HG02610 (cell line): ENCODE results near the gene FAM118A.
"Not testable (repeated sequence)": the region's sequence is repeated elsewhere in the genome, so short reads cannot be mapped to it uniquely, and the experiment has no call there.

Experiments used
- ATAC-seq: cut with Tn5 transposase; IDR thresholded peaks from one replicate; pipeline ENCODE4 v1.9.1; 2021; ENCODE audit warnings: mild to moderate bottlenecking, moderate library complexity; ENCODE audit not compliant: unreplicated experiment

FAM118A gene

DNA sequence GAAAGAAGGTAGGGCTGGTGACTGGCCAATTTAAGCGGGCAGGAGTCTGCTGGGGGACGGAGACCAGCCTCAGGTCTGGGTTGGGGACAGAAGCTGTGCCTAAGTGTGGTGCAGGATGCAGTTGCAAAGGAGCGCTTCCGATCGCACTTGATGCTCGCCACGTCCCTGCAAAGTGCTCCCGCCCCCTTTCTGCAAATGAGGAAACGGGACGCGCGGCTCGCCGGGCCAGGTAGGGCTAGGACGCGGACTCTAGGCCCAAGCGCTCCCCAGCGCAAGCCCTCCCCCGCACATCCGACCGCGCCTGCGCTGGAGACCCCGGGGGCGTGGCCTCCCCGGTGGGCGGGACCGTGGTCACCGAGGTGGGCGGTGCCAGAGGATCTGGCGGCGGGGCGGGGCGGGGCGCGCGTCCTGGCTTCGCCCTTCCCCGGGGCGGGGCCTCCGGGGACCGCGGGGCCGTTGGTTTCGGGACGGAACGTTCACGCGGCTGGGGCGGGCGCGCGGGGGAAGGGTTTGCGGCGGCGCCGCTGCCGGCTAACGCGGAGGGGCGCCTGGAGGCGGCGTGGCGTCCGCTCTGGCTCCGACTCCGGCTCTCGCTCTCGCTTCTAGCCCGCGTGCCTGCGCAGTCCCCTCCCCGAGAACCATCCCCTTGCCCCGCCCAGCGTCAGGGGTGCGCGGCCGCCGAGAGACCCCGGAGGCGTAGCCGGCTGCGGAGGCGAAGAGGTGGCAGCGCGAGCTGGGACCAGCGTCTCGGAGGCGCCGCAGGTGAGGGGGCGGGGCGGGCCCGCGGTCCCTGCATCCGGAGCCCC lies at the start of gene FAM118A:
Gene FAM118A, plus strand, starts transcription at position 513 of the 806 bp plus-strand sequence. CDS start 12,446 bp downstream, outside the sequence.
- peak; percentile 74 for ATAC-seq

DNA sequence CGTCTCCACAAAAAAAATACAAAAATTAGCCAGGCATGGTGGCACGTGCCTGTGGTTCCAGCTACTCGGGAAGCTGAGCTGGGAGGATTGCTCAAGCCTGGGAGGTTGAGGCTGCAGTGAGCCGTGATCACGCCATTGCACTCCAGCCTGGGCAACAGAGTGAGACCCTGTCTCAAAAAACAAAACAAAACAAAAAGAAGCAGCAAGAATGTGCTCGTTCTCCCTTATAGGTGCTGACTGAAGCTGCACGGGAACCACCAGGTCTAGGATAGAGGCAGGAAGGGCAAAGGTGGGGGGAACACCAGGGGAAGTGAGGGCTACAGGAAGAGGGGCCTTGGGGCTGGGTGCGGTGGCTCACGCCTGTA lies 49.4 kb upstream of the FAM118A start:
- ATAC-seq = not testable (repeated sequence)

DNA sequence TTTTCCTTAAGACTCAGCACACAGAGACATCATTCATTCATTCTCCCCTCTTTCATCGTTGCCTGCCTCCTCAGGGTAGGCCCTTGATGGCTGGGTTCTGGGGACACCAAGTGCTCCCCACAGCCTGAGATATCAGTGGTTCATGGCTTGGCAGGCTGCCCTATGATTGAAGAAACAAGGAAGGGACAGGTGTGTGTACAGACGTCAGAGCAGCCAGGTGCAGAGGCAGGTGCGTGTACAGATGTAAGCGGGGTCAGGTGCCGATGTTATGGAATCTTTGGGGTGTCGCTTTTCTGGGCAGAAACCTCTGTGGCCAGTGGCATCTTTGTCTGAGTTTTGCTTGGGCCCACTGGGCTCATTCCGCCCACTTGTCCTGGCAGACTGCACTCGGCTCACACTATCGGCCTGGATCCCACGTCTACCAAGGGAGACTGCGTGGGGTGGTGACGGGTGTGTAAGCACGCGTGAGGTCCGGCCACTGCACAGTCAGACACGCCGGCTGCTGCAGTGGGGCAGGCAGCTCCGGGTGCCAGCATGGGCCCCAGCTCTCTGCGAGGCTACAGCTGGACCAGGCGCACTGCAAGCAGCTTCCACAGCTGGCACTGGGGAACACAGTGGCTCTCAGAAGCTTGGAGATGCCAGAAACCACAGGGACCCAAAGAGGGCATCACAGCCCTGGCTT lies 48.2 kb upstream of the FAM118A start:
- no peak for ATAC-seq

DNA sequence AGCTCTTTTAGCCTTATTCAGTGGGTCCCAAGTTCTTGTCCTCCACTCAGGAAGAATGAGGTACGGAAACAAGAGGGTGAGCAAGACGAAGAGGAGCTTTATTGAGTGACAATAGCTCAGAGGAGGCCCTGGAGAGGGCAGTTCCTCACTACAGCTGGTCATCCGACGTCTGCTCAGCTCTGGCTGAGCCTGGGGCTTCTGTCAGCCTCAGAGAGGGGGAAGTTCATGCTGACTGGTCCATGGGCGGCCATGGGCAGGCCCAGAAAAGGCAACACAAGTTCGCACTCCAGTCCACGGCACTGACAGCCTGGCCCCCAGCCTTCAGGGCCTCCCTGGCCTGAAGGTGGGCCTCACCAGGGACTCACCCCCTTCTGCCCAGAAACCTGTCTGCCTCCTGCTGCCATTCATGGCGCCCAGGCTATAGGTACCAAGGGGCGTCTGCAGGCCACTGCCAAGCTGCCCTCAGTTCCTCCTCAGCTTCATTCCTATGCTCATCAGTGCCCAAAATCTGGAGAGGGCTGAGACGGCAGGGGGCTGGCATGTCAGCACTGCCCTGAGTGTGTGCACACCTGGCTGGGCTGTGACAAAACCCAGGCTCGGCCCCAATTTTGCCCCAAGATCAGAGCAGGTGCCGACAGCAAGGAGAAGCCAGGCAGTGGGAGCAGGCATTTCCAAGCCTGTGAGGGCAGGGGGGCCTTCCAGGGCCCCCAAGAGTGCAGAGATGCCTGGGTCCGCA lies 47.4 kb upstream of the FAM118A start:
- no peak for ATAC-seq

DNA sequence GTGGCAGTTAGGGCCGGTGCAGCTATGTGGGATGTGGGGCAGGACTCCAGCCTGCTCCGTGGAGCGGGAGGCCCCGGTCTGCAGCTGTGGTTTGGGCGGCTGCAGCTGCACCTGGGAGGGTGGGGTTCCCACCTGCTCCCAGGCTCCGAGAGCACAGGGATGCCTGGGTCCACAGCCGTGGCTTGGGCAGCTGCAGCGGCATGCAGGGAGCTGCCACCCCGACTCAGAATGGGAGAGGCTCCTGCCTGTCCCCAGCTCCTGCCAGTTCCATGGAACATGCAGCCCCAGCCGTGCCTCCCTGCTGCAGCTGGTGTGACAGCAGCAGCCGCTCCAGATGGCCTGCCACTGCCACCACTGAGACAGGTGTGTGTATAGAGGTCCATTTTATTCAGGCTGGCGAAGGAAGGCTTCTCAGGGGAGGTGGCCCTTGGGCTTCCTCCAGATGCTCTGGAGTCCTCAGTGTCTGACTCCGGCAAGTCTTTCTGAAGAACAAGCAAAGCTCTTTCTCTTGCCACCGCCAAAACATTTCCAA lies 46.7 kb upstream of the FAM118A start:
- ATAC-seq = peak; percentile 30

- ATAC-seq = peak; percentile 80
These were observed 46.1 kb upstream of the FAM118A start for GRCh38 chr22:45263463-45264269.

DNA sequence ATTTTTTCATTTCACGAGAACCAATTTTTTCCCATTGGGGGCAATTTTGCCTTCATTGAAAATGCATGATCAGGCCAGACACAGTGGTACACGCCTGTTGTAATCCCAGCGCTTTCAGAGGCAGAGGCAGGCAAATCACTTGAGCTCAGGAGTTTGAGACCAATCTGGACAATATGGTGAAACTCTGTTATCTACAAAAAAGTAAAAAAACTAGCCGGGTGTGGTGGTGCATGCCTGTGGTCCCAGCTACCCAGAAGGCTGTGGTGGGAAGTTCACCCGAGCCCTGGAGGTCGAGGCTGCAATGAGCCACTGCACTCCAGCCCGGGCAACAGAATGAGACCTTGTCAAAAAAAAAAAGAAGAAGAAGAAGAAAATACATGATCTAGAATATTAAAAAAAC lies 44.2 kb upstream of the FAM118A start:
- no peak for ATAC-seq

- ATAC-seq = peak; percentile 17
These were observed 41.4 kb upstream of the FAM118A start for GRCh38 chr22:45268167-45268957.

GRCh38 chr22:45268958-45269844 lies 40.5 kb upstream of the FAM118A start:
- peak; percentile 56 for ATAC-seq

DNA sequence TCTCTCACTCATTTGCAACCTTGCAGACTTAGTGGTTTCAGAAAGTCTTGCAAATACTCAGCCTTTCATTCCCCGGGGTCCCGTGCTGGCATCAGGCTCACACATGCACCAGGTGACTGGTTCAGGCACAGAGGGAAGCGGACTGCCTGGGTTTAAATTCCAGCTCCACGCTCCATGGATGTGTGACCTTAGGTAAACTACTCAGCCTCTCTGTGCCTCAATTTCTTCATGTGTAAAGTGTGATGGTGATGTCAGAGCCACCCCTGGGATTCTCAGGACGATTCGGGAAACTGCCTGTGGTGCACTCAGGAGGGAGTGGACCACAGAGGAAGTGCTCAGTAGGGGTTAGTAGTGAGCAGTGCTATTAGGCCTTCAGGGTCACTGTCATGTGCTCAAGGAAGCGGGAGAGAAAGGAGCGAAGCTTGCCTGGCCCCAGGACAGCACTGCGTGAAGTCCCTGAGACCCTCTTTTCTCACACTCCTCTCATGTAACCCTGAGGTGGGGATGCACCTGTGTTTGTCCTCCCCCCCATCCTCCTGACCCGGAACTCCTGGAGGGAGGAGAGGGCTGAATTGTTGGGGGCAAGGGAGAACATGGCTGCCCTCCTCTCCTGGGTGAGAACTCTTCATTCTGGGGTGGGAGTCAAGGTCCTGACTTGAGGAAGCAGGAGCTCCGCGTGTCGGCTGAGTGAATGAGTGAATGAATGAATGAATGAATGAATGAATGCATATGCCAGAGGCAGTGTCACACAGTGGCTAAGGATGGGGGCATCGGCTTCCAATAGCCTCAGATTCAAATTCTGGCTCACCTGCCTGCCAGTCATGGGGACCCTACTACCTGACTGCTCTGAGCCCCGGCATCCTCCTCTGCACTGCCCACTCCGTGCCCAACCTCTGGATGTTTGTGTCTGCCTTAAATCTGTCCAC lies 39.4 kb upstream of the FAM118A start:
- ATAC-seq = no peak

- ATAC-seq = no peak
These were observed 38.0 kb upstream of the FAM118A start for GRCh38 chr22:45271667-45272201.

DNA sequence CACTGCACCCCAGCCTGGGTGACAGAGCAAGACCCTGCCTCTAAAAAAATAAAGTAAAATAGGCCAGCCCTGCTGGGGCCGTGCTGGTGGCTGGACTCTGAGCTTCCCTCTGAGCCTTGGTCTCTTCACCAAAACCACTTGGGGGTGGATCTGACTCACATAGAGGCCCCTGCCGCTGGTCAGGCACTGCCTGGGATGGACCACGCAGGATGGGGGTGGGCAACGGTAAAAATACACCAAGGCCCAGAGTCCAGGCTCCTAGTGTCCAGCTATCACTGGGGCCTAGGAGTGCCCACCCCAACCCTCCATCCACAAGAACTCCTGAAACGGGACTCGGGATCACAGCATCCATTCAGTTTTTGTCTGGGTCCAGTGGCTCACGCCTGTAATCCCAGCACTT lies 37.2 kb upstream of the FAM118A start:
- ATAC-seq = no peak

DNA sequence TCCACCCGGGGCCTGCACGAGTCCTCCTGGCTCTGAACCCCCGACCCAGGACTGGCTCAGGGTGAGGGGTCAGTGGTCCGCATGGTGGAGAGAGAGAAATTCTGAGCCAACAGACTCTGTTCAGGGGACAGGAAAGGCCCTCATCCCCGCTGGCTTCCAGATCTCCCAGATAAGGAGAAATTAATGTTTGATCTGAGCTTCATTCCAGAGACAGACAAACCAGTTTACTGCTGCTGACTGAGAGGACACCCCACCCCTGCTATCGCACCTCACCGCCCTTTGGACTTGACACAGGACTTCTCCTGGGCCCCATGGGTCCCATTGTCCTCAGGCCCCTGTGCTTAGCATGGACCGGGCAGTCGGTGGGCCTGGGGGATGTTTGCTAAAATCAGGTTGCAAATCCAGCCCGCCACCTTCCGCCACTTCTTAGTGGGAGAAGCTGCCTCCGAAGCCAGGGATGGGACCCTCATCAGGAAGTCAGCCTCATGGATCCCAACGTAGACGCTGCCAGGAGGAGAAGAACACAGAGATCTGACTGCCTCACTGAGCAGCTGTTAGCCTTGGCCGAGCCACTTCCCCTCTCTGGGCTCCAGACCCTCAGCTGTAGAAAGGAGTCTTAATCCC lies 36.2 kb upstream of the FAM118A start:
- ATAC-seq = no peak

GRCh38 chr22:45276507-45277105 lies 33.1 kb upstream of the FAM118A start:
- ATAC-seq = no peak

GRCh38 chr22:45277720-45278119 lies 32.0 kb upstream of the FAM118A start:
- not testable (repeated sequence) for ATAC-seq

GRCh38 chr22:45278125-45278524 lies 31.6 kb upstream of the FAM118A start:
- no peak for ATAC-seq

DNA sequence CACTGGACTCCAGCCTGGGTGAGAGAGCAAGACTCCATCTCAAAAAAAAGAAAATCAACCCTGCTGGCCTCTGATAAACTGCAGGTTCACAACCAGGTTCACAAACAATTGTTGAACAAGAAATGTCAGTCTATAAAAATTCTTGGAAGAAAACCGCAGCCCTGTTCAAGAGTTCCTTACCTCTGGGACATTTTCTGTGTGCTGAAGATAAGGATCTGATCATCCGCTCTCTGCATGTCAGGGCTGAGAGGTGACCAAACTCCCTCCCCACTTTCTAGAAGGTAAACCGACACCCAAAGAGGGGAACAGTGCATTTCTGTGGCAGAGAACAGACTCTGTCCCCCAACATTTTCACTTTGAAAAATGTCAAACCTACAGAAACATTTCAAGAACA lies 29.1 kb upstream of the FAM118A start:
- ATAC-seq = no peak
